ENCODE data around the gene EFCAB14. TPM values are rescaled to one million over a fixed set of nuclear protein-coding genes. Genes with fewer than 3 reads are reported as not detected.
"Not testable (repeated sequence)": the region's sequence is repeated elsewhere in the genome, so short reads cannot be mapped to it uniquely, and the experiment has no call there.

Gene EFCAB14
- total RNA-seq, 3 donors from 2014 or later (not counting 1 experiment from before 2014, with no cell fraction given), result 77.7 to 130 (median 119) TPM

- H3K9me3 Mint-ChIP-seq, result no peaks in the 10 kb centered on the region
- no peak for TF ChIP-seq CTCF (IDR thresholded peaks at IDR 0.05)
- peak overlapping the region; percentile 68 for H3K4me3 Mint-ChIP-seq
Measured at GRCh38 chr1:46665983-46666382, 52.9 kb downstream of the EFCAB14 start.

GRCh38 chr1:46662919-46663318 is 56.0 kb downstream of the EFCAB14 start:
- H3K36me3 ChIP-seq (ENCODE audit: control insufficient read depth, insufficient read depth, low read length), result peaks cover 11% of the 10 kb centered on the region
- no CpG with 5 or more reads among the region's 5 CpGs for WGBS (ENCODE audit: insufficient coverage)
- not testable (repeated sequence) for H3K4me3 Mint-ChIP-seq

More at GRCh38 chr1:46665983-46666382, 52.9 kb downstream of the EFCAB14 start:
- no peak for ATAC-seq
- Histone ChIP-seq H3K9me3 (ENCODE audit: control insufficient read depth, insufficient read depth, low read length) (no peaks in the 10 kb centered on the region), H3K4me1 (ENCODE audit: control insufficient read depth, insufficient read depth, low read length) (peaks cover 14% of the 10 kb centered on the region), H3K36me3 (ENCODE audit: control insufficient read depth, insufficient read depth, low read length) (peaks cover 10% of the 10 kb centered on the region), H3K27ac (ENCODE audit: low read length) (no peak overlapping the region), H3K27me3 (ENCODE audit: control insufficient read depth, insufficient read depth, low read length) (no peaks in the 10 kb centered on the region), H3K4me3 (ENCODE audit: low read length) (no peak overlapping the region)
- H3K27ac Mint-ChIP-seq, result no peak overlapping the region
- peaks cover 16 to 24% of the 10 kb centered on the region in 2 donors for H3K4me1 Mint-ChIP-seq
- H3K27me3 Mint-ChIP-seq (ENCODE audit: low read depth in 2 of 2), result no peaks in the 10 kb centered on the region
- H3K36me3 Mint-ChIP-seq, result no peaks in the 10 kb centered on the region
- intact Hi-C loops (cut with micrococcal nuclease), result no loop called here
- DNase-seq, result no peak
- WGBS (ENCODE audit: insufficient coverage), result 100% methylated on average over 2 of the region's 2 CpGs

GRCh38 chr1:46660116-46660515 is 58.8 kb downstream of the EFCAB14 start:
- H3K36me3 Mint-ChIP-seq; H3K27ac ChIP-seq (ENCODE audit: low read length); H3K4me1 ChIP-seq (ENCODE audit: control insufficient read depth, insufficient read depth, low read length); H3K4me3 Mint-ChIP-seq; H3K27me3 ChIP-seq (ENCODE audit: control insufficient read depth, insufficient read depth, low read length); H3K4me1 Mint-ChIP-seq; intact Hi-C loops (cut with micrococcal nuclease); H3K4me3 ChIP-seq (ENCODE audit: low read length); H3K9me3 Mint-ChIP-seq; H3K27me3 Mint-ChIP-seq (ENCODE audit: low read depth in 2 of 2); DNase-seq; H3K9me3 ChIP-seq (ENCODE audit: control insufficient read depth, insufficient read depth, low read length); ATAC-seq; H3K27ac Mint-ChIP-seq: not testable (repeated sequence)
- H3K36me3 ChIP-seq (ENCODE audit: control insufficient read depth, insufficient read depth, low read length), result peaks cover 33% of the 10 kb centered on the region
- WGBS (ENCODE audit: insufficient coverage), result 89% methylated on average over 5 of the region's 5 CpGs

More at GRCh38 chr1:46662919-46663318, 56.0 kb downstream of the EFCAB14 start:
- H3K27me3 ChIP-seq (ENCODE audit: control insufficient read depth, insufficient read depth, low read length); H3K4me1 ChIP-seq (ENCODE audit: control insufficient read depth, insufficient read depth, low read length); DNase-seq; intact Hi-C loops (cut with micrococcal nuclease); H3K27ac ChIP-seq (ENCODE audit: low read length); H3K9me3 Mint-ChIP-seq; H3K9me3 ChIP-seq (ENCODE audit: control insufficient read depth, insufficient read depth, low read length); H3K4me3 ChIP-seq (ENCODE audit: low read length); H3K27ac Mint-ChIP-seq; H3K36me3 Mint-ChIP-seq; H3K27me3 Mint-ChIP-seq (ENCODE audit: low read depth in 2 of 2); ATAC-seq: not testable (repeated sequence)
- H3K4me1 Mint-ChIP-seq, result peaks cover 16 to 24% of the 10 kb centered on the region in 2 donors

GRCh38 chr1:46659307-46659870 is 59.5 kb downstream of the EFCAB14 start:
- H3K36me3 Mint-ChIP-seq, result peaks cover 7% of the 10 kb centered on the region

More at GRCh38 chr1:46659307-46659870, 59.5 kb downstream of the EFCAB14 start:
- no peaks in the 10 kb centered on the region for H3K27me3 ChIP-seq (ENCODE audit: control insufficient read depth, insufficient read depth, low read length)
- DNase-seq (no peak), ATAC-seq (no peak)
- Mint-ChIP-seq H3K4me3 (no peak overlapping the region), H3K27ac (no peak overlapping the region), H3K27me3 (ENCODE audit: low read depth in 2 of 2) (no peaks in the 10 kb centered on the region), H3K9me3 (peaks cover 3% of the 10 kb centered on the region in 2 donors), H3K4me1 (no peaks in the 10 kb centered on the region)
- no peaks in the 10 kb centered on the region for H3K4me1 ChIP-seq (ENCODE audit: control insufficient read depth, insufficient read depth, low read length)
- peaks cover 29% of the 10 kb centered on the region for H3K36me3 ChIP-seq (ENCODE audit: control insufficient read depth, insufficient read depth, low read length)
- intact Hi-C loops (cut with micrococcal nuclease), result no loop called here
- no peak overlapping the region for H3K4me3 ChIP-seq (ENCODE audit: low read length)
- WGBS (ENCODE audit: insufficient coverage), result 82% methylated on average over 2 of the region's 2 CpGs
- no peak overlapping the region for H3K27ac ChIP-seq (ENCODE audit: low read length)
- no peak for TF ChIP-seq CTCF (IDR thresholded peaks at IDR 0.05)
- H3K9me3 ChIP-seq (ENCODE audit: control insufficient read depth, insufficient read depth, low read length), result no peaks in the 10 kb centered on the region
